ENCODE results near the gene PCSK7.
"Not testable (repeated sequence)": the region's sequence is repeated elsewhere in the genome, so short reads cannot be mapped to it uniquely, and the experiment has no call there.

Gene PCSK7

DNA sequence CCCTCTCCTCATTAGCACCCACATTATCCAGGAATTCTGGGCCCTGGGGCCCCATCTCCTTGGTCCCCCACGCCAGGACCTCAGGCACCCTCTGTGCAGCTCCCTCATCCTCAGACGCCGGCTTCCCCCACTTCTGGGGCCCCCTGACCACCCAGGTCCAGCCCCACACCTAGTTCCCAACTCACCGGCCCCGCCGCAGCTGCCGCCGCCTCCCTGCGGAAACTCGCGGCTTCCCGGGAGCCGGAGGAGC lies at the start of gene PCSK7:
TSS of gene PCSK7 (minus strand) at position 232 of the 250 bp plus-strand sequence. CDS start 2,229 bp downstream, outside the sequence.
- DNase-seq = no peak

DNA sequence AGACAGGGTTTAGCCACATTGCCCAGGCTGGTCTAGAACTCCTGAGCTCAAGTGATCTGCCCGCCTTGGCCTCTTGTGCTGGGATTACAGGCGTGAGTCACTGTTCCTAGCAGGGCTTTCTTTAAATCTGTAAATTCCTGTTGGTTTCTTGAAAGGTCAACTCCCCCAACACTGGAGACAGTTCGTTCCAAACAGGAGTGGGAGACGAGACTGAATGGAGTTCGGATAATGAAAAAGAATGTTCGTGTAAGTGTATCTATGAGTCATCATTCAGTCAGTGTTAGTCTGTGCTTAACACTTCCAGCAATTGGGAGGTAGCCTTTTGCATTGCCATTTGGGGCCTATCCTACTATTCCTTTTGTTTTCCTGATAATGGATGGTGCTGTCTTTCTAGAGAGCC lies 49.3 kb upstream of the PCSK7 start:
- DNase-seq = no peak

DNA sequence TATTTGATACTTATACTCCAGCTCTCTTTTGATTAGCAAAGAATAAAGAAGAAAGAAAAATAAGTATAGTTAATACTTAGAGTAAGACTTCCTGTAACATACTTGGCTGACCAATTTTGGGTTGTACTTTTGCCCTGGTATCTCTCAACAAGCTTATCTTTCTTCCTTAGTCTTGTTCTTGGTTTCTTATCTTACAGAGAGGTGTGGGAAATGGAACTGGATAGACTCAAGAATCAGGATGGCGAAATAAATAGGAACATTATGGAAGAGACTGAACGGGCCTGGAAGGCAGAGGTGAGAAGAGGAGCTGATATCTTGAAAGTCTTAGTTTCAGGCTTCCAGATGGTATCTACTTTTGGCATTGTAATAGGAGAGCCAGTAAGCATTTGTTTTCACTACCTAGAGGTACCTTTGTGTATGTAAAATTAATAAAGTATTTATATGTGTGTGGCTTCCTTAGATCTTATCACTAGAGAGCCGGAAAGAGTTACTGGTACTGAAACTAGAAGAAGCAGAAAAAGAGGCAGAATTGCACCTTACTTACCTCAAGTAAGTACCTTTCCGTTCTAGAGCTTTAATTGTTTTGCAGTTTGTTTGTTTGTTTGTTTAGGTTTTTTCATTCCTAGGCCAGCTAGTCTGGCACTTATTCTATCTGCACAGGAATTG lies 48.0 kb upstream of the PCSK7 start:
- no peak for DNase-seq

DNA sequence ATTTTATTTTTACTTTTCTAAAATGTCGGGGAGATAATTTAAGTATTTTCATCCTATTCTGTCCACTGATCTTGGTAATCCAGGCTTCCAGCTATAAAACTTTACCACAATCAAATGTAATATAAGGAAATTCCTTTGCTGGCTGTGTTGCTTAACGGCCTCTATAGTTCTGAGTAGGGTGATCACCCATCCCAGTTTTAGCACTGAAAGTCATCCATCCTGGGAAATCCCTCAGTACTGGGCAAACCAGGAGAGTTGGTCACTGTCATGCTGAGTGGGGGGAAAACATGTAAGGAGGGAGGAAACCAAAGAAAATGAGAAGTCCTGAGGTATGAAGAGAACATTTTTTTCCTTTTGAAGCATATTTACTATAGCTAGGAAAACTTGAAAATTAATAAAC lies 46.5 kb upstream of the PCSK7 start:
- no peak for DNase-seq

GRCh38 chr11:117273550-117274289 lies 41.8 kb upstream of the PCSK7 start:
- DNase-seq = peak; percentile 13

DNA sequence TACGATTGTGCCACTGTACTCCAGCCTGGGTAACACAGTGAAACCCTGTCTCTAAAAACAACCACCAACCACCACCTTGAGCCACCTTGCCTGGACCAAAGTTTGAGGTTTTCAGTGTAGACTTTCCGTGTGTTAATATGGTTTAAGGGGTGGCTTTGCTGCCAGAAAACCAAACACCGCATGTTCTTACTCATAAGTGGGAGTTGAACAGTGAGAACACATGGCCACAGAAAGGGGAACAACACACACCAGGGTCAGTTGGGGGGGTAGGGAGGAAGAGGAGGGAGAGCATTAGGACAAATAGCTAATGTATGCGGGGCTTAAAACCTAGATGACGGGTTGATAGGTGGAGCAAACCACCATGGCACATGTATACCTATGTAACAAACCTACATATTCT lies 40.3 kb upstream of the PCSK7 start:
- DNase-seq = not testable (repeated sequence)

DNA sequence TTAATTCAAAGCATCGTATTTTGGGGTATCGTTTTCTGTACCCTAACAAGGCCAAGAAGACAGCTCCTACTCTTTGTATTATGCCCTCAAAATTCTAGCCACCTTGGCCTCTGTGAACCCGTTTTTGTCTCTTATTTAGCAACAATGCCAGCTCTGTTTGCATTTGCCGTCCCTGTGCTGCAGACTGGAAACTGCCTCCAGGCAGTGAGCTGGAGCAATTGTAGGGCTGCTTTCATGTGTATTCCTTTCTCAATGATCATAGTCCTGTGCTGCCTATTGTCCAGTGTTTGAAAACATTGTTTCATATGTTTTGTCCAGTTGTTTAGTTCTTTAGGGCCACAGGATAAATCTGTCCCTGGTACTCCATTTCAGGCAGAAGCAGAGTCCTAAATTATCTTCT lies 39.3 kb upstream of the PCSK7 start:
- no peak for DNase-seq

GRCh38 chr11:117269856-117270255 lies 38.0 kb upstream of the PCSK7 start:
- no peak for DNase-seq

DNA sequence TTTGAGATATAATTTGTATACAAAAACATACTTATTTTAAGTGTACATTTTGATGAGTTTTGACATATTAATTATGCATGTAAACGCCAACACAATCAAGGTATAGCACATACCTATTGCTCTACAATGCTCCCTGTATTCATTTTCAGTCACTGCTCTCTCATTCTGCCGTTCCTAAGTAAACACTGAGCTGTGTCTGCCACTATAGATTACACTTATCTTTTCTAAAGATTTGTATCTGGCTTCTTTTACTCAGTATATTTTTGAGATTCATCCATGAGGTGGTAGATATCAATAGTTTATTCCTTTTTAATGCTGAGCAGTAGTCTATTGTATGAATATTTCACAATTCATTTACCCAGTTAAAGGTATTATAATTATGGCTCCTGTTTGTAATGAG lies 33.9 kb upstream of the PCSK7 start:
- DNase-seq = no peak

- DNase-seq = not testable (repeated sequence)
Observed at GRCh38 chr11:117264624-117265323, 32.9 kb upstream of the PCSK7 start.

GRCh38 chr11:117259417-117259816 lies 27.5 kb upstream of the PCSK7 start:
- DNase-seq = no peak

DNA sequence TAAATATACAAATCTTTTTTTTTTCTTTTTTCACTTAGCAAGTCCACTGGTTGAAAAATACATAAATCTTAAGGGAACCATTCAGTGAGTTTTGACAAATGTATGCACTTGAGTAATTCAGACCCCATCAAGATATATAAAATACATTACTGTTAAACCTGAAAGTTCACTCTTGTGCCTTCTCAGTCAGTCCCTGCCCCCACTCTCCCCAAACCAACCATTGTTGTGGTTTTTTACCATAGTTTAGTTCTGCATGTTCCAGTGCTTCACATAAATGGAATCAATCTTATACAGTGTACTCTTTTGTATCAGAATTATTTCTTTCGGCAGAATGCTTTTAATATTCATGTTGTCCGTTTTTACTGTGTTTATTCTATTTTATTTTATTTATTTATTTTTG lies 26.7 kb upstream of the PCSK7 start:
- no peak for DNase-seq

DNA sequence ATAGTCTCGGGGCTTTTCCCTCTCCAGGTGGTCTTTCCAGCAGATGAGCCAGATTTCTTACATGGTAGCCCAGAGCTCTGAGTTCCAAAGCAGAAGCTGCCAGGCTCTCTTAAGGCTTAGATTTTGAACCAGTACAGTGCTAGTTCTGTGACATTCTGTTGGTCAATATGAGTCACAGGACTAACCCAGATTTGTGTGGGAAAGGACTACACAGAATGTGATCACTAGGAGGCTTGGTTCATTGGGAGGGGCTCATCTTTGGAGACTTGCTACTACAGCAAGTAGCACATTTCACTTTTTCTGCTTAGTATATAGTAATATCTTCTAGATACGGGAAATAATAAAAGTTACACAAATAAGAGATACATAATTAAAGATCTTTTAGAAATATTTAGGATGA lies 24.7 kb upstream of the PCSK7 start:
- no peak for DNase-seq

DNA sequence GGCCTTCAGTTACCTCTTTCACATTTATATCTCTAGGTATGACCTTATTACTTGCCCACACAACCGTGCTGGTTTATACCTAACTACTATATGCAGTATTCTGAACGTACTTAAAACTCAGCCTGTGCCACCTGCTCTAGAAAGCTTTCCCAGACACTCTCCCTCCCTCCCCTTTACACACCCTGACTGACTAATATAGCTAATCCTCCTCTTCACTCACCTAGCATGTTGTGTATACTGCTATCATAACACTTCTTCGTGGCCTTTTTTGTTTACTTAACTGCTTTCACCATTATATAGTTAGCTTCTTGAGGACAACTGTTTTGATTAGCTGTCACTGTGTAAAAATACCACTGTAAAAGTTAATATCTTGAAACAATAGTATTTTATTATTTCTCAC lies 24.1 kb upstream of the PCSK7 start:
- no peak for DNase-seq

- DNase-seq = no peak
Observed at GRCh38 chr11:117251506-117251905, 19.6 kb upstream of the PCSK7 start.

DNA sequence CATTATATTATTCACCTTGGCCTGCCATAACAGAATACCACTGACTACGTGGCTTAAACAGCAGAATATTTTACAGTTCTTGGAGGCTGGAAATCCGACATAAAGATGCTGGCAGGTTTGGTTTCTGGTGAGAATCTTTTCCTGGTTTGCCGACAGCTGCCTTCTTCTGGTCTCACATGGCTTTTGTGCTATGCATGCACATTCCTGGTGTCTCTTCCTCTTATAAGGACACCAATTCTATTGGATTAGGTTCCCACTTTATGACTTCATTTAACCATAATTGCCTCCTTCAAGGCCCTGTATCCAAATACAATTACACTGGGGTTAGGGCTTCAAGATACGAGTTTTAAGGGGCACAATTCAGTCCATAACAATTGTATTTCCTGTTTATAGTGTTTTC lies 17.7 kb upstream of the PCSK7 start:
- DNase-seq = no peak

- DNase-seq = no peak
Observed at GRCh38 chr11:117248341-117248740, 16.5 kb upstream of the PCSK7 start.

DNA sequence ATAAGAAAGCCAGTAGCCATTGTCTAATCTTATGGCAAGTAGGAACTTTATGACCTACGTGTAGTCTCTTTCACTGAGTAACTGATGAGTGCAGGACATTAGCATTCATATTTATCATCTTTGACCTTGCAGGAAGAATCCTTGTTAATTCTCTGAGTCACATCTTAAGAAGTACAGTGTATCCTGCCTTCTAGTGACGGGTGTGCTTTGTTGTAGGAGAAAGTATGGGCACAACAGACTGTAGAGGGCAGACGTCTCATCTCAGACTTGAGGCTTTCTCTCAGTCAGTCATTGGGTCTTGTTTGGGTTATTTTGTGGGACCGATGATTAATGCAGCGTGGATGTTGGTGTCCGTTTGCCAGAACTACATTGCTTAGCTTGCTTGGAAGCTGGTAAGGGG lies 7.4 kb upstream of the PCSK7 start:
- DNase-seq = no peak

GRCh38 chr11:117238221-117238620 lies 6.3 kb upstream of the PCSK7 start:
- DNase-seq = no peak

GRCh38 chr11:117232911-117233409 lies 1.1 kb upstream of the PCSK7 start:
- peak; percentile 46 for DNase-seq

DNA sequence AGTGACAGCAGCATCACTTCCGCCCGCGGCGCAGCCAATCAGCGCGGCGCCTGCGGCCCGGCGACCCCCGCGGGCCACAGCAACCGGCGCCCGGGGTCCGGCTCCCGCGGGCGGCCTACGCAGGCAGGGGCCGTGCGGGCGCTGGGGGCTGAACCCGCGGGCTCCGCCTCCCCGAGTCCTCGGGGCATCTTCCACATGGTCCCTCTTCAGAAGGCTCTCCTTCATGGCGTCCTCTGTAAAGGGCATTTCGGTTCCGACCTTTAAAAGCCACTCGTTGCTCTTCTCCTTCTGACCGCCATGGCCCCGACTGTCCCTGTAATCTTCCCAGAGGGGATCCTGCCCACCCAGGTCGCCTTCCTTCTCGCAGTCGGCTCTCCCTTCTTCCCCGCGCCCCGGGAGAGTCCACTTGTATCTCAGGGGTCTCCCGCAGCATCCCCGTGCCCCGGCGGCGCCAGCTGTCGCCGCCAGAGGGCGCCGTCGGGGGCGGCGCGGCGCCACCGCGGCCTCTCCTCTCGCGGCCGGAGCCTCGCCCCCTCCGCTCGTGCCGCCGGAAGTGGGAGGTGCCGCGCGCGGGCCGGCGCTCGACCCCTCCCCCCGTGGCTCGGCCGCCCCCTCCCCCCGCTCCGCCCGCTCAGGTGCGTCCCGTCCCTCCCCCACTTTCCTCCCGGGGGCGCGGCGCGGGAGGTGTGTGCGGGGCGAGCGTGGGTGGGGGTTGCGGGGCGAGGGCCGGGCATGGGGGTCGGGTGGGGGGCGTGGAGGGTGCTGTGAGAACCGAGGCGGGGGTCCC lies 412 bp upstream of the PCSK7 start, which contains the start of gene RNF214:
TSS of gene RNF214 (plus strand) at position 580 of the 787 bp plus-strand sequence. CDS start 1,602 bp downstream, outside the sequence.
- DNase-seq = peak; percentile 95

GRCh38 chr11:117230999-117231841 lies 653 bp downstream of the PCSK7 start:
- peak; percentile 4 for DNase-seq

Data from eye (tissue), 1 donor.